Skeletal muscle cell (primary cell): ENCODE results near the gene GATB.

Experiments
- DNase-seq: peaks from one replicate; pipeline ENCODE4 v3.0.0-alpha.2; 2010; ENCODE audit warnings: low read depth
- H3K4me3 ChIP-seq: 2 replicates; pipeline ENCODE4 v1.5.1; 2011; ENCODE audit warnings: low read depth, mild to moderate bottlenecking, control low read depth, low read length, moderate library complexity

GATB gene

GRCh38 chr4:151709587-151709986 lies 51.2 kb downstream of the GATB start:
- DNase-seq = no peak

GRCh38 chr4:151709071-151709470 lies 51.7 kb downstream of the GATB start:
- no peak for DNase-seq
- H3K4me3 ChIP-seq = no peak overlapping the region

More at GRCh38 chr4:151709587-151709986, 51.2 kb downstream of the GATB start:
- no peak overlapping the region for H3K4me3 ChIP-seq

- DNase-seq = no peak
Measured at GRCh38 chr4:151708100-151708499, 52.7 kb downstream of the GATB start.

GRCh38 chr4:151703401-151703800 lies 57.4 kb downstream of the GATB start:
- H3K4me3 ChIP-seq = no peak overlapping the region
- DNase-seq = no peak

More at GRCh38 chr4:151708100-151708499, 52.7 kb downstream of the GATB start:
- H3K4me3 ChIP-seq = no peak overlapping the region

- H3K4me3 ChIP-seq = no peak overlapping the region
- no peak for DNase-seq
Measured at GRCh38 chr4:151702256-151702655, 58.6 kb downstream of the GATB start.

- no peak for DNase-seq
- H3K4me3 ChIP-seq = no peak overlapping the region
Measured at GRCh38 chr4:151700566-151701316, 60.1 kb downstream of the GATB start.

GRCh38 chr4:151698213-151698612 lies 62.6 kb downstream of the GATB start:
- no peak overlapping the region for H3K4me3 ChIP-seq
- DNase-seq = no peak

- no peak for DNase-seq
- no peak overlapping the region for H3K4me3 ChIP-seq
Measured at GRCh38 chr4:151694961-151695720, 65.7 kb downstream of the GATB start.

GRCh38 chr4:151692821-151693673 lies 67.8 kb downstream of the GATB start:
- DNase-seq = no peak
- H3K4me3 ChIP-seq = no peak overlapping the region

GRCh38 chr4:151692443-151692782 lies 68.4 kb downstream of the GATB start:
- DNase-seq = no peak
- no peak overlapping the region for H3K4me3 ChIP-seq

- H3K4me3 ChIP-seq = no peak overlapping the region
- DNase-seq = no peak
Measured at GRCh38 chr4:151691639-151692442, 69.0 kb downstream of the GATB start.

- H3K4me3 ChIP-seq = no peak overlapping the region
- DNase-seq = no peak
Measured at GRCh38 chr4:151690876-151691275, 69.9 kb downstream of the GATB start.

- peak; percentile 53 for DNase-seq
Measured at GRCh38 chr4:151690164-151690870, 70.5 kb downstream of the GATB start.

GRCh38 chr4:151689211-151689991 lies 71.4 kb downstream of the GATB start:
- no peak for DNase-seq
- no peak overlapping the region for H3K4me3 ChIP-seq

More at GRCh38 chr4:151690164-151690870, 70.5 kb downstream of the GATB start:
- H3K4me3 ChIP-seq = no peak overlapping the region

GRCh38 chr4:151688785-151689043 lies 72.1 kb downstream of the GATB start:
- no peak for DNase-seq
- H3K4me3 ChIP-seq = no peak overlapping the region

- H3K4me3 ChIP-seq = no peak overlapping the region
- DNase-seq = no peak
Measured at GRCh38 chr4:151688003-151688784, 72.6 kb downstream of the GATB start.

GRCh38 chr4:151687021-151687640 lies 73.7 kb downstream of the GATB start:
- DNase-seq = no peak
- H3K4me3 ChIP-seq = no peak overlapping the region
